Measurements from ENCODE around the gene LIN28A. TPM values are rescaled to one million over a fixed set of nuclear protein-coding genes. Genes with fewer than 3 reads are reported as not detected.

Gene LIN28A
- total RNA-seq, 1 experiment from 2014 or later = under 0.01 TPM

- DNase-seq (ENCODE audit: low read depth) = no peak
Observed at GRCh38 chr1:26434161-26434752, 23.6 kb downstream of the LIN28A start.

DNA sequence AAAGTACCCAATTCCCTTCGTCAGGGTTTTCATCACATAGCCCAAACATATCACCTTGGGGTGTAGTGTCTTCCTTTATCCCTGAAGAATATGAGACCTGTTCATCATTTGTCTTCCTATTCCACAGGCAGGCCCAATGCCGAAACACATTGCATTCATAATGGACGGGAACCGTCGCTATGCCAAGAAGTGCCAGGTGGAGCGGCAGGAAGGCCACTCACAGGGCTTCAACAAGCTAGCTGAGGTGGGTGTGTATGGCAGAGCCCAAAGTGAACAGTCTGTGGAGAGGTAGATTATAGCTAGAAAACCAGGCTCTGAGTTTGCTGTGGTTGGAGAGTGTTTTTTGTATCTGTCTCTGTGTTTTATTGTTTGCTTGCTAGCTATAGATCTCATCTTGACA, 27.4 kb downstream of the LIN28A start:
- DNase-seq (ENCODE audit: low read depth) = no peak

DNA sequence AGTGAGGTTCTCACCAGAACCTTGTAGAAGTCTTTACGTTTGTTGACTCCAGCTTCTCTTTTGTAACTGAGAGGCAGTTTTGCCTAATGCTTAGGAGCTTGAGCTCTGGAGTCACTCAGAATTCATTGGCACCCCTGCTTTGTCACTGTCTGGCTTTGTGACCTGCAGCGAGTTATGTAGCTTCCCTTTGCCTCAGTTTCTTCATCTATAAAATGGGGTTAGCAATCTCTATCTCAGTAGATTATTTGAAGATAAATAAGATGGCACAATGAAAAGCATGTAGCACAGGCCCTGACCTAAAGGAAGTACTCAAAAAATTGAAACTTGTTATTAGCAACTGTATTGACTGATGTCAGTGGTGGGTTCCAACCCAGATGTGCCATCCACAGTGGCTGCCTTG, 29.6 kb downstream of the LIN28A start:
- DNase-seq (ENCODE audit: low read depth) = no peak

- no peak for DNase-seq (ENCODE audit: low read depth)
Observed at GRCh38 chr1:26449868-26450267, 39.3 kb downstream of the LIN28A start.

GRCh38 chr1:26450908-26451307, 40.3 kb downstream of the LIN28A start:
- DNase-seq (ENCODE audit: low read depth) = no peak

DNA sequence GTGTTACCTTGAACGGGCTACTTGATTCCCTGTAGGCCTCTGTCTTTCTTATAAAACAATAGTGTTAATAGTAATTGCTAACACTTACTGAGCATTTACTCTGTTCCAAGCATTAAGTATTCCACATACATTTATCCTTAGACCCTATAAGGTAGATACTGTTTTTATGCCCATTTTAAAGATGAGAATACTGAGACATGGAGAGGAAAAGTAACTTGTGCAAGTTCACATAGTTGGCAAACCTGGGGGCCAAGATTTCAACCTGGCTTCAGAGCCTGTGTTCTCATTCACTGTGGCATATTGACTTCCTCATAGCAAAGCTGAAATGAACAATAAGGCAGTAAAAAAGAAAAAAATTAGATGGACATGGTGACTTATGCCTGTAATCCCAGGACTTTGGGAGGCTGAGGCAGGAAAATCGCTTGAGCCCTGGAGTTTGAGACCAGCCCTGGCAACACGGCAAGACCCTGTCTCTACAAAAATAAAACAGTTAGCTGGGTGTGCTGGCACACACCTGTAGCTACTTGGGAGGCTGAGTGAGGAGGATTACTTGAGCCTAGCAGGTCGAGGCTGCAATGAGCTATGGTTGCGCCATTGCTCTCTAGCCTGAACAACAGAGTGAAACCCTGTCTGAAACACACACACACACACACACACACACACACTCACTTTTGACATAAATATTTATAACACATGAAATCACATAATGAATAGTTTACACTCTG, 42.0 kb downstream of the LIN28A start:
- DNase-seq (ENCODE audit: low read depth) = no peak

GRCh38 chr1:26459148-26459547, 48.5 kb downstream of the LIN28A start:
- DNase-seq (ENCODE audit: low read depth) = no peak

DNA sequence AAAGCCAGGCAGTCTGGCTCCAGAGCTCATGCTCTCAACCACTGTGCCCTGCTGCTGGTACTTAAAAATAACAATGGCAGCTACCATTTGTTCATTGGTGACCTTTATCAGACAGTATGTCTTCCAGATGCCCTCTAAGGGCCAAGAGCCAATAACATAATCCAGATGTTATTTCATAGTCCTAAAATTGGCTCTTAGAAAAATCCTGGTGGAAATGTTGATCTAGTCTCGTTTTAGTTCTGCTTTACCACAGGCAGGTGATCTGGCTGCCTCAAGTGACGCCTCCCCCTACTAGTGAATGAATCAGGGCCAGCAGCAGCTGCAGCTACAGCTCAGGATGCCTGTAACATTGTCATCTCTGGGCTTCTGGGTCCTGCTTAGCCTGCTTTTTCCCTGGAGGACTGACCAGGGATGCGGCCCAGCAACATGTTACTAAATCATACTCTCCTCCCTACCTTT, 49.0 kb downstream of the LIN28A start:
- DNase-seq (ENCODE audit: low read depth) = peak; percentile 62

DNA sequence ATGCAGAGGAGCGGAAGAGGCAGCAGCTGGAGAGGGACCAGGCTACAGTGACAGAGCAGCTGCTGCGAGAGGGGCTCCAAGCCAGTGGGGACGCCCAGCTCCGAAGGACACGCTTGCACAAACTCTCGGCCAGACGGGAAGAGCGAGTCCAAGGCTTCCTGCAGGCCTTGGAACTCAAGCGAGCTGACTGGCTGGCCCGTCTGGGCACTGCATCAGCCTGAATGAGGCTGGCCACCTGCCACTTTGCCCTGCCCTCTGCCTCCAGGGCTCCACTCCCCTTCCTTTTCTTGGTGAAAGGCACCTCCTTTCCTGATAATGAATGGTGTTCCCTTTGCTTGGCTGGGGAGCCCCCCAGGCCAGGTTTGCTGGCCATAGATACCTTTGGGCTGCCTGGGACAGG, 58.3 kb downstream of the LIN28A start:
- no peak for DNase-seq (ENCODE audit: low read depth)

GRCh38 chr1:26469558-26469957, 58.9 kb downstream of the LIN28A start:
- no peak for DNase-seq (ENCODE audit: low read depth)

DNA sequence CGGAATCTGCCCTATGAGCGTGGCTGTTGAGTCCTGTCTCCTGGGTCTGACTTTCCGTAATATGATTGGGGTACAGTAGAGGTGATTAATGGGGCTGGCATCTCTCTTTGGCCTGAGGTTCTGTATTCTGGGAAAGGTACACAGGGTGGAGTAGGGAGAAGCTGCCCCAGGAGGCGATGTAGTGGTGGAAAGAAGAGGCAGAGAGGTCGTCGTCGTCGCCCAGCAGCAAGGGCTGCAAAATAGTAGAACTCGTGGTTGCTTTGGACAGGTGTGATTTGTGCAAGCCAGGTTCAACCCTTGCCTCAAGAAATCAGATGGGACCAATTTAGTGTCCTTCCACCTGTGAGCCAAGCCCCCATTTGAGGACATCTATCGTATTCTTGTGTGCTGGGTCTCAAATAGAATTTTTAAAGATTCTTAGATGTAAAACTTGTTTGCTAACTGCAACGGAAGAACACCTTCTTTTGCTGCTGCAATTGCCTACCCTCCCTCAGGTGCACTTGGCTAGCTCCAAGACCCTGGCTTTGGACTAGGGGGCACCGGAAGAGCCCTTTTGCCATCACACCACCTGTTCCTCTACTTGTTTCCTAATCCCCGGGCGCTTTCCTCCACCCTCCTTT, 60.4 kb downstream of the LIN28A start:
- no peak for DNase-seq (ENCODE audit: low read depth)

DNA sequence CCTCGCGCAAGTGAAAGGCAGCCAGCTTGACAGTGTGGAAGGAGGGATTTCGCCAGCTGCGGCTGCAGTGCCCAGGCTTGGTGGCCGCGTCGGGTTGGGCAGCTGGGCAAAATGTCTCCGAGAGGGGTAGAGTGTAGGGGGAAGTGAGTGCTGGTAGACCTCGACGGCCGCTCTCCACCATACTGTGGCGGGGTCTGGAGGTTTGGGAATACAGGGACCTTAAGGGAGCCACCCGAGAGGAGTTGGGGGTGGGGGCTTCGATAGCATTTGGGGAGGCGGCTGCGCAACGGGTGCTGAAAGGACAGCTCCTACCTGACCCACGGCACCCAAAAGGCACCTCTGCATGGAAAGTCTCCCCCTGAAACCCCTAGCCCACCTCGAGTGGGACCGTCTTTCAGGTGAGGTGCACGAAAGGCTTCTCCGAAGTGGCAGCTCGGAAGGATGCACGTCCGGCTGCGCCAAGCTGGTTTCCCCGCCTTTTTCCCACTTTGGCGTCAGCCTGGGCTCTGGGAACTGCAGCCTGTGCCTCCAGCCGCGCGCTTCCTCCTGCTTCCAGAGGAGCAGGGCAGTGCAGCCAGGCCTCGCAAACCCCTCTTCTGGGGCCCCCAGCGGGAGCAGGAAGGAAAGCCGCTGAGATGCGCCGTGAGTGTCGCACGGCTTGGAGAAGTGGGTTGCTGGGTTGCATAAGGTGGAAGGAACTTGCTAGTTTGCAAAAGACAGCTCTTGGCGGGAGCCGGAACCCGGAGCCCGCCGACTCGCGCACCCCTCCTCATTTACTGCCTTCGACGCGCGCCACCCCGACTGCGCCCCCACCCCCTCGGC, 61.1 kb downstream of the LIN28A start:
- DNase-seq (ENCODE audit: low read depth) = peak; percentile 81

DNA sequence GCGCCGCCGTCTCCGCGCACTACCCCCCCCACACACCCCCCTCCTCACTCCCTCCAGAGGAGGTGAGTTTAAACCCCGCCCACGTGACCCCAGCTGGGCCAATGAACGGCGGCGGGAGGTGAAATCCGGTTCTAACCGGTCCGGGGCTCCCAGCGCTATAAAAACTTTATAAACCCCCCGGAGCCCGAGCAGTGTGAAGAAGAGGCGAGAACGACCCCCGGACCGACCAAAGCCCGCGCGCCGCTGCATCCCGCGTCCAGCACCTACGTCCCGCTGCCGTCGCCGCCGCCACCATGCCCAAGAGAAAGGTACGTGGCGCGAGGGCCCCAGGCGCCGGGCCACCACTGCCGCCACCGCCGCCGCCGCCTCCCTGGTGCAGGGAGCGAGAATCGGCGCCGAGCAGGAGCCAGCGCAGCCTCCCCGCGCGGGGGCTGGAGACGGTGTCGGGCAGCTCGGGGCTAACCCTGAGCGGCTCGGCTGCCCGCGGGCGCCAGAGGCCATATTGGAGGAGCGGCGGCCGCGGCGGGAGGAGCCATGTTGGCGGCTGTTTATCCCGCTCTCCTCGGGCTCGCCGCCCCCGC, 61.8 kb downstream of the LIN28A start, which contains the start of gene HMGN2:
Gene HMGN2 (plus strand): TSS at position 121 of the 581 bp plus-strand sequence. CDS start 173 bp downstream, at position 294.
- DNase-seq (ENCODE audit: low read depth) = peak; percentile 90

DNA sequence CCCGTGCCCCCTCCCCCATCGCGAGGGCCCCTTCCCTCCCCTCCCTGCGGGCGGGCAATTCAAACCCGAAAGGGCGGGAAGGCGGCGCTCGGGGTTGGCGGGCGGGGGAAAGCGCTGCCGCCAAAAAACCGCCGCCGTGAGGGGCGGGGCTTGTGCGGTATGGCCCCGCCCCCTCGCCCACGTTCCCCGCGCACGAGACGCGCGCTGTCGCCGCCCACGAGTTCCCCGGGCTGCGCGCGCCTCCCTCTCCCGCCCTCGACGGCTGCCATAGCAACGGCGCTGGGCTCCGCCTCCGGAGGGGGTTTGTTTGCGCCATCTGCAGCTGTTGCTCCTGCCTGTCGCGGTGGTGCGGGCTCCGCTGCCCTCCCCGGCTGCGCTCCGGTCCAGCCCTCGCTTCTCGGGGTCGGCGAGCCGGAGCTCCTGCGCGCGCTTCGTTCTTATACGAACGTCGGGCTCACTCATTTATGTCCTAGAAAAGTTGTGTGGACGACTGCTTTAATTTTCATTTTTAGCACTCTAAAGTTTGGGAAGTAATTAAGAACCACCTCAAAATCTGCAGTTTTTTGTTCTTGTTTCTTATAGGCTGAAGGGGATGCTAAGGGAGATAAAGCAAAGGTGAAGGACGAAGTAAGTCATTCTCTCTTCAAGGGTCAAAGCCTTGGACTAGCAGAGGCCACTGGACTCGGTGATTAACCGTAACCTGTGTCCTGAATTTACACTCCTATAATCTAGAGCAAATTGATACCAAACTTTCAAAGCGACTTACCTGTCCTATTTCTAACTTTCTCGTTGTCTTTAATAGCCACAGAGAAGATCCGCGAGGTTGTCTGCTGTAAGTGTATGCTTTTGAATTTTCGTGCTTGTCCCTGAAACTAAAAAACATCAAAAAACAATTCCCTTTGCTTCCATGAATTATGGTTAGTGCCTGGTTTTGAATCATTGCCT, 62.6 kb downstream of the LIN28A start:
- DNase-seq (ENCODE audit: low read depth) = peak; percentile 94

DNA sequence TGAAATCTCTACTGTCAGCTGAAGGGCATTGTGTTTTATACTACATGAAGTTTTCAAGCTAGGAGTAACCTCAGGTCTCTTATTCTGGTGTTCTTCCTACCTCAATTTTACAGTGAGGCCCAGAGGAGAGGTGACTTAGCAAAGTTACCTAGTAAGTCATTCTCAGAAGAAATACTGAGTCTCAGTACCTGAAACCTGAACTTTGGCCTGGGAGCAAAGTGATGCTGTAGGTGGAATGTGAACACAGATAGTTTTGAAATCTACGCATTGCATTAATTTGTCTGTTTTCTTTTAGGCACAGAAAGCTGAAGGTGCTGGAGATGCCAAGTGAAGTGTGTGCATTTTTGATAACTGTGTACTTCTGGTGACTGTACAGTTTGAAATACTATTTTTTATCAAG, 64.2 kb downstream of the LIN28A start:
- no peak for DNase-seq (ENCODE audit: low read depth)

DNA sequence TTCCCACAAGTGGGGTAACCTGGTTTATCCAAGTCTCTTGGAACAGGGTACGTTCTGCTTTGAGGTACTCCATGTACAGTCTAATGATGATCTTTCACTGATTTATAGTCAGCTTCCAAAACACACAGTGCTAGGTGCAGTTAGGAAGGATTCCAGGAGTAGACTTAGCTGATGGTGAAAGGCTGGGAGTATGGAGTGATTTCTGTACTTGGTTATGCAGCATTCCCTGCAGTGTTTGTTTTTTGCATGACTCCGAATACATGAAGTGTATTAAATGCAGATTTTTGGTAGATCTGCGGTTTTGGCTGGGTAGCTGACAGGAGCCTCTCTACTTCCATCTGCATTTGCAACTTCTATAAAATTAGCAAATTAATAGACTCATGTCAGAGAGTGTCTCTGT, 65.4 kb downstream of the LIN28A start:
- no peak for DNase-seq (ENCODE audit: low read depth)

GRCh38 chr1:26476958-26477357, 66.3 kb downstream of the LIN28A start:
- DNase-seq (ENCODE audit: low read depth) = no peak

DNA sequence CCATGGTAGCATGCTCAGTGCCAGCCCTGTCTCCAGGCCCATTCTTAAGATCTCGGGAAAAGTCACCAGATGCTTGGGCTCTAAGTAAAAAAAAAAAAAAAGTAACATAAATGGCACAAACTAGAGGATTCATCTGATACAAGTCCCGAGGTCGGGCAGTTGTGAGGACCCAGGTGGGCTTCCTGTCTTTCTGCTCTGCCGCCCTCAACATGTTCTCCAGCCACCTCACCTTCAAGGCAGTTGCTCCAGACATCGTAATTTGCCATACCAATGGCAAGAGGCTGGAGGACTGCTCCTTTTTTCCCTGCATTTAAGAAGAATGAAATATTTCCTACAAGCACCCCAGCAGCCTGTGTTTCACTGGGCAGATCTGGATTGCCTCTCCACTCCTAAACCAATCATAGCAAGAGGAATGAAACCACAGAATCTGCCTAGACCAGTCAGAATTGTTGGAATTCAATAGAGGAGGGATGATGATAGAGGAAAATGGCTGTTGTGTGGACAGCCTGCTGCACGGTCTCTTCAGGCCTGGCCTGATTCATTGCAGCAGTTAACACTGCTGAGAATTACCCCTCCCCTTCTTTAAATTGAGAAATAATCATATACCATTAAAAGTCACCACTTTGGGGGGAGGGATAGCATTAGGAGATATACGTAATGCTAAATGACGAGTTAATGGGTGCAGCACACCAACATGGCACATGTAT, 67.0 kb downstream of the LIN28A start:
- DNase-seq (ENCODE audit: low read depth) = peak; percentile 36

- no peak for DNase-seq (ENCODE audit: low read depth)
Observed at GRCh38 chr1:26478159-26478558, 67.5 kb downstream of the LIN28A start.

GRCh38 chr1:26478988-26479387, 68.4 kb downstream of the LIN28A start:
- DNase-seq (ENCODE audit: low read depth) = no peak
